ENCODE data around the gene JARID2.

The JARID2 gene

DNA sequence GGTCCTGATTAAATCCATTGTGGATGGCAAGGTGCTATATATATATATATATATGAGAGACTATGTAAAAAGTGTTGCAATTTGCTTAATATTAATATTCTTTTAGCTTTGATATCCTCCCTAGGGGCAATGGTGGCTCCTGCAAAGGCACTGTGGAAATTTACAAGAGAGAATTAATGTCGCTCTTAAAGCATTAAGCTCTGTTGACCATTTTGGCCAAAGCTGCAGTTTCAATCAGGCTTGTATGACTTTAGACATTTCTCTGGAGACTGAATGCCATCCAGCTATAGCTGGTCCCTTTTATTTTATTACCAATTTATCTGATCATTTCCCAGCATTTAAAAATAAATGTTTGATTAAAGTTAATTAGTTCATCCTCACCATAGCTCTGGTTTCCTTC, 155.3 kb downstream of the JARID2 start:
- Histone ChIP-seq H3K4me3 (ENCODE audit: insufficient read depth, low read depth, low read length, poor library complexity, severe bottlenecking) (no peak overlapping the region), H3K9me3 (ENCODE audit: control insufficient read depth, low read length) (no peaks in the 10 kb centered on the region), H3K4me1 (ENCODE audit: control insufficient read depth, insufficient read depth, low read length, poor library complexity, severe bottlenecking) (peaks cover 12% of the 10 kb centered on the region), H3K27ac (ENCODE audit: insufficient read depth, low read length, poor library complexity, severe bottlenecking) (no peak overlapping the region), H3K27me3 (replicated peaks; ENCODE audit: control insufficient read depth, insufficient read depth, low read length, poor library complexity, severe bottlenecking) (no peaks in the 10 kb centered on the region), H3K36me3 (ENCODE audit: control insufficient read depth, insufficient read depth, low read length) (no peaks in the 10 kb centered on the region)
- DNase-seq = no peak

GRCh38 chr6:15401769-15402250, 155.9 kb downstream of the JARID2 start:
- Histone ChIP-seq H3K27me3 (replicated peaks; ENCODE audit: control insufficient read depth, insufficient read depth, low read length, poor library complexity, severe bottlenecking) (no peaks in the 10 kb centered on the region), H3K9me3 (ENCODE audit: control insufficient read depth, low read length) (no peaks in the 10 kb centered on the region), H3K4me3 (ENCODE audit: insufficient read depth, low read depth, low read length, poor library complexity, severe bottlenecking) (no peak overlapping the region), H3K27ac (ENCODE audit: insufficient read depth, low read length, poor library complexity, severe bottlenecking) (no peak overlapping the region), H3K36me3 (ENCODE audit: control insufficient read depth, insufficient read depth, low read length) (no peaks in the 10 kb centered on the region), H3K4me1 (ENCODE audit: control insufficient read depth, insufficient read depth, low read length, poor library complexity, severe bottlenecking) (peaks cover 12% of the 10 kb centered on the region)
- no peak for DNase-seq

GRCh38 chr6:15402406-15403045, 156.7 kb downstream of the JARID2 start:
- Histone ChIP-seq H3K27ac (ENCODE audit: insufficient read depth, low read length, poor library complexity, severe bottlenecking) (no peak overlapping the region), H3K36me3 (ENCODE audit: control insufficient read depth, insufficient read depth, low read length) (no peaks in the 10 kb centered on the region), H3K4me1 (ENCODE audit: control insufficient read depth, insufficient read depth, low read length, poor library complexity, severe bottlenecking) (peaks cover 12% of the 10 kb centered on the region), H3K27me3 (replicated peaks; ENCODE audit: control insufficient read depth, insufficient read depth, low read length, poor library complexity, severe bottlenecking) (no peaks in the 10 kb centered on the region), H3K4me3 (ENCODE audit: insufficient read depth, low read depth, low read length, poor library complexity, severe bottlenecking) (no peak overlapping the region), H3K9me3 (ENCODE audit: control insufficient read depth, low read length) (no peaks in the 10 kb centered on the region)
- DNase-seq = no peak

DNA sequence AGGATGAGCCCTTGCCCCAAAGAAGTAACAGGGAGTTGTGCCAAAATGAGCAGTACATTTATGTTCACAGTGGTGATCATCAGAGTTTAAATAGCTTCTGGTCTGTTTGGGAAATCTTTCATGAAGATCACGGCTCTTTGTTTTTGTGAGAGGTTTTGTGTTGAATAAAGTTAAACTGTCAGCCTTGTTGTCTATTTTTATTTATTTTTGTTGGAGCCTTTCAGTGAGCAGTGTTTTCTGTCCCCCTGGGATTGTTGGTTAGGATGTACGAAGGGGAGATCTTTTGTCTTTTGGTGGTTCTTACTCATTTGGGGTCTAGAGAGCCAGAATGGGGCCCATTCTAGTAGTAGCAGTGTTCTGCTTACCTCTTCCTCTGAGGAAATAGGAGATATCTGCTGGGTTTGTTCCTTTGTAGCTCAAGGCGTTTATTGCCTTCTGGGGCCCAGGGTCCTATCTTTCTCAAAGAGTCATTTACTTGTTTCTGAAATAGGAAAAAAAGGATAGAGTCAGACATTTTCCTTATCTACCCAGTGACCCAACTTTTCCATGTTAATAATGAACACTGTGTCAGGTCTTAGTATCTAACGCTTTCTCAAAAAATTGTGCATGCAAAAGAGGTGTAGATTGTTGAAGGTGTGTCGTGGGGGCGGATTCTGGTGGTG, 157.4 kb downstream of the JARID2 start:
- H3K9me3 ChIP-seq (ENCODE audit: control insufficient read depth, low read length) = no peaks in the 10 kb centered on the region
- no peak for DNase-seq
- no peak overlapping the region for H3K27ac ChIP-seq (ENCODE audit: insufficient read depth, low read length, poor library complexity, severe bottlenecking)
- peaks cover 12% of the 10 kb centered on the region for H3K4me1 ChIP-seq (ENCODE audit: control insufficient read depth, insufficient read depth, low read length, poor library complexity, severe bottlenecking)
- H3K4me3 ChIP-seq (ENCODE audit: insufficient read depth, low read depth, low read length, poor library complexity, severe bottlenecking) = no peak overlapping the region
- no peaks in the 10 kb centered on the region for H3K36me3 ChIP-seq (ENCODE audit: control insufficient read depth, insufficient read depth, low read length)
- H3K27me3 ChIP-seq (replicated peaks; ENCODE audit: control insufficient read depth, insufficient read depth, low read length, poor library complexity, severe bottlenecking) = no peaks in the 10 kb centered on the region

- Histone ChIP-seq H3K4me1 (ENCODE audit: control insufficient read depth, insufficient read depth, low read length, poor library complexity, severe bottlenecking) (peaks cover 12% of the 10 kb centered on the region), H3K36me3 (ENCODE audit: control insufficient read depth, insufficient read depth, low read length) (no peaks in the 10 kb centered on the region), H3K4me3 (ENCODE audit: insufficient read depth, low read depth, low read length, poor library complexity, severe bottlenecking) (no peak overlapping the region), H3K9me3 (ENCODE audit: control insufficient read depth, low read length) (no peaks in the 10 kb centered on the region), H3K27ac (ENCODE audit: insufficient read depth, low read length, poor library complexity, severe bottlenecking) (no peak overlapping the region), H3K27me3 (replicated peaks; ENCODE audit: control insufficient read depth, insufficient read depth, low read length, poor library complexity, severe bottlenecking) (no peaks in the 10 kb centered on the region)
- DNase-seq = no peak
Measured at GRCh38 chr6:15404685-15404980, 158.8 kb downstream of the JARID2 start.

DNA sequence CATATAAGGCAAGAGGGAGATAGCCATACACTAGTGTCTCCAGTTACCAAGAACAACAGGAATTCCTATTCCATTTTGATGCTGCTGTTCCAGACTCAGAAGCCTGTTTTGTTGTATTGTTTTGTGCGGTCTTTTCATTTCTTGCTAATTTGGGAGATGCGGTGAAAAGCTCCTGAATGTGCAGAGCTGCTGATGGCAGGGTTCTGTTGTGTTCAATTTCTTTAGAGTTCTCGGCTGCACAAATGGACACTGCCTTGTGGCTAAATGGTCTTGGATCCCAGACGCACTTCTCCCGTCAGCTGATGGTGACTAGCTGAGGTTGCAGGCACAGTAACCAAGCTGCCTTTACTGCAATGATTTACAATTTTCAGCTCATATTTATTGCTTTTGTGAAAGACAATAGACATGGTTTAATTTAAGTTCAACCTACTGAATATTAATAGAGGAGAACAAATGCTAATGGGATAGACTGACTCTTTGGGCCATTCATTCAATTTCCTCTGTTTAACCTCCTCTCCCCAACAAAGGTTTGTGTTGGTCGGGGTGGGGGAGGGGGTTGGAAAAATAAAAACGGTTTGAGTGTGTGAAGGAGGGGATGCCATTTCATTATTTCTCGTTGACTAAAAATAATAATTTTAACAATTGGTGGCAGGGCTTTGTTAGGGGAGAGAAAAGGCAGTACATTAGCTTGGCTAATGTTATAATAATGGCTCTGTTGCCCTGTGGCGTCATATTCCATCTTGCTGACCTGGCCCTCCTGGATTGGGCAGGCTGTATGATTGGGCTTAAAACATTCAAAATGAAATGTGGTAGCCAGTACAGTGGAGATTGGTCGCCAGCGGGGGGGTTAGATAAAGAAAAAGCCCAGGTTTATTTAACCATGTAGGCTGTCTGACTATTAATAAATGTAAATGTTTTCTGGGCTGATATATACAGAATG, 159.5 kb downstream of the JARID2 start:
- no peaks in the 10 kb centered on the region for H3K9me3 ChIP-seq (ENCODE audit: control insufficient read depth, low read length)
- H3K36me3 ChIP-seq (ENCODE audit: control insufficient read depth, insufficient read depth, low read length) = no peaks in the 10 kb centered on the region
- H3K27me3 ChIP-seq (replicated peaks; ENCODE audit: control insufficient read depth, insufficient read depth, low read length, poor library complexity, severe bottlenecking) = no peaks in the 10 kb centered on the region
- H3K27ac ChIP-seq (ENCODE audit: insufficient read depth, low read length, poor library complexity, severe bottlenecking) = no peak overlapping the region
- DNase-seq = no peak
- no peak overlapping the region for H3K4me3 ChIP-seq (ENCODE audit: insufficient read depth, low read depth, low read length, poor library complexity, severe bottlenecking)
- H3K4me1 ChIP-seq (ENCODE audit: control insufficient read depth, insufficient read depth, low read length, poor library complexity, severe bottlenecking) = peaks cover 17% of the 10 kb centered on the region

DNA sequence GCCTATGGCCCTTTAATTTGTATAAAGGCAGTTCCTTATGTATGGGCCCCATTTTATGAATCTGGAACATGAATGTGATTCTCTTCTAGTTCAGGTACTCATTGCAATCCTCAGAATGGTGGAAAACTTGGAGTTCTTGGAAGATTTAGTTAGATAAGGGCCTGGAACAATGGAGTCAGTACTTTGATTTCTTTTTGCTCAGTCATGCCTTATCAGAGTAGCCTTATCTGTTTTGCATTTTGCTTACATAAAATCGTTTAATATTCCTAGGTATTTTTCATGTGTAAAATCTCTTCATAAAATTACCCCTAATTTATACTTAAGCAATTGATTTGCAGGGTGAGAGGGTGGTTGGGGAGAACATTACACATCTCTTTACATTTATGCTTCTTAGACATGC, 160.6 kb downstream of the JARID2 start:
- Histone ChIP-seq H3K4me1 (ENCODE audit: control insufficient read depth, insufficient read depth, low read length, poor library complexity, severe bottlenecking) (peaks cover 22% of the 10 kb centered on the region), H3K27me3 (replicated peaks; ENCODE audit: control insufficient read depth, insufficient read depth, low read length, poor library complexity, severe bottlenecking) (no peaks in the 10 kb centered on the region)

GRCh38 chr6:15408008-15408407, 162.1 kb downstream of the JARID2 start:
- Histone ChIP-seq H3K9me3 (ENCODE audit: control insufficient read depth, low read length) (no peaks in the 10 kb centered on the region), H3K4me1 (ENCODE audit: control insufficient read depth, insufficient read depth, low read length, poor library complexity, severe bottlenecking) (peaks cover 17% of the 10 kb centered on the region), H3K36me3 (ENCODE audit: control insufficient read depth, insufficient read depth, low read length) (no peaks in the 10 kb centered on the region), H3K4me3 (ENCODE audit: insufficient read depth, low read depth, low read length, poor library complexity, severe bottlenecking) (no peak overlapping the region), H3K27me3 (replicated peaks; ENCODE audit: control insufficient read depth, insufficient read depth, low read length, poor library complexity, severe bottlenecking) (no peaks in the 10 kb centered on the region), H3K27ac (ENCODE audit: insufficient read depth, low read length, poor library complexity, severe bottlenecking) (no peak overlapping the region)
- no peak for DNase-seq

More for the DNA sequence above, 160.6 kb downstream of the JARID2 start:
- no peak overlapping the region for H3K4me3 ChIP-seq (ENCODE audit: insufficient read depth, low read depth, low read length, poor library complexity, severe bottlenecking)
- H3K9me3 ChIP-seq (ENCODE audit: control insufficient read depth, low read length) = no peaks in the 10 kb centered on the region
- H3K27ac ChIP-seq (ENCODE audit: insufficient read depth, low read length, poor library complexity, severe bottlenecking) = no peak overlapping the region
- no peak for DNase-seq
- no peaks in the 10 kb centered on the region for H3K36me3 ChIP-seq (ENCODE audit: control insufficient read depth, insufficient read depth, low read length)

DNA sequence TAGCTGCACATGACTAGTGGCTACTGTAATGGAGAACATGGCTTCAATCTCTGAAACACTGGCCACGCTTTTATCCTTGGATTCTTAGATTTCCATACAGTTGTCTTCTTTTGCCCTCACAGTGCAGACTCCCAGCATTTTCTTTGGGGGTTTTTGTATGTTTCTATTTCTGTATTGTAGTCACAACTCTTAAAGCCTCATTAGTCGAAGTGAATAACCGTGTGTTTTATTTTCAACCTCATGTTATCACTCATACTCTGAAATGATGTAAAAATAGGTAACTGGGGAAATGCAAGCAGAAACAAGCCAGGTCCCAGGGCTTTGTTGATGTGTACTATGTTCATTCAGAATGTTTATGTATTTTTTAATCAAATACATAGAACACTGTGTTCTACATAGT, 162.9 kb downstream of the JARID2 start:
- H3K36me3 ChIP-seq (ENCODE audit: control insufficient read depth, insufficient read depth, low read length) = no peaks in the 10 kb centered on the region
- H3K4me1 ChIP-seq (ENCODE audit: control insufficient read depth, insufficient read depth, low read length, poor library complexity, severe bottlenecking) = peaks cover 16% of the 10 kb centered on the region
- no peaks in the 10 kb centered on the region for H3K9me3 ChIP-seq (ENCODE audit: control insufficient read depth, low read length)
- DNase-seq = no peak
- no peak overlapping the region for H3K4me3 ChIP-seq (ENCODE audit: insufficient read depth, low read depth, low read length, poor library complexity, severe bottlenecking)
- no peak overlapping the region for H3K27ac ChIP-seq (ENCODE audit: insufficient read depth, low read length, poor library complexity, severe bottlenecking)
- H3K27me3 ChIP-seq (replicated peaks; ENCODE audit: control insufficient read depth, insufficient read depth, low read length, poor library complexity, severe bottlenecking) = no peaks in the 10 kb centered on the region

Measured in effector memory CD4-positive, alpha-beta T cell (primary cell).